ENCODE measurements around the gene PCSK9.
"Not testable (repeated sequence)": the region's sequence is repeated elsewhere in the genome, so short reads cannot be mapped to it uniquely, and the experiment has no call there.

Gene PCSK9

GRCh38 chr1:55010194-55010886 is 29.0 kb upstream of the PCSK9 start:
- peak; percentile 12 for DNase-seq (ENCODE audit: low spot score)

- DNase-seq (ENCODE audit: low spot score), result no peak
Measured at GRCh38 chr1:55010887-55011217, 28.5 kb upstream of the PCSK9 start.

GRCh38 chr1:55012661-55013060 is 26.7 kb upstream of the PCSK9 start:
- no peak for DNase-seq (ENCODE audit: low spot score)

GRCh38 chr1:55015123-55015522 is 24.2 kb upstream of the PCSK9 start:
- DNase-seq (ENCODE audit: low spot score), result no peak

- DNase-seq (ENCODE audit: low spot score), result no peak
Measured at GRCh38 chr1:55015731-55016620, 23.4 kb upstream of the PCSK9 start.

GRCh38 chr1:55018395-55018794 is 21.0 kb upstream of the PCSK9 start:
- DNase-seq (ENCODE audit: low spot score), result no peak

- peak; percentile 95 for DNase-seq (ENCODE audit: low spot score)
Measured at GRCh38 chr1:55021942-55022546, 17.3 kb upstream of the PCSK9 start.

- not testable (repeated sequence) for DNase-seq (ENCODE audit: low spot score)
Measured at GRCh38 chr1:55024163-55024562, 15.2 kb upstream of the PCSK9 start.

- DNase-seq (ENCODE audit: low spot score), result not testable (repeated sequence)
Measured at GRCh38 chr1:55026682-55027081, 12.7 kb upstream of the PCSK9 start.

- DNase-seq (ENCODE audit: low spot score), result not testable (repeated sequence)
Measured at GRCh38 chr1:55031098-55031497, 8.2 kb upstream of the PCSK9 start.

GRCh38 chr1:55033265-55033614 is 6.1 kb upstream of the PCSK9 start:
- no peak for DNase-seq (ENCODE audit: low spot score)

- DNase-seq (ENCODE audit: low spot score), result no peak
Measured at GRCh38 chr1:55034476-55035133, 4.7 kb upstream of the PCSK9 start.

- no peak for DNase-seq (ENCODE audit: low spot score)
Measured at GRCh38 chr1:55035904-55036303, 3.4 kb upstream of the PCSK9 start.

GRCh38 chr1:55037733-55038551 is 1.4 kb upstream of the PCSK9 start:
- no peak for DNase-seq (ENCODE audit: low spot score)

- DNase-seq (ENCODE audit: low spot score), result no peak
Measured at GRCh38 chr1:55038552-55038838, 853 bp upstream of the PCSK9 start.

- DNase-seq (ENCODE audit: low spot score), result no peak
Measured at GRCh38 chr1:55038974-55039341, 390 bp upstream of the PCSK9 start.

- no peak for DNase-seq (ENCODE audit: low spot score)
Measured at GRCh38 chr1:55040083-55040932, 960 bp downstream of the PCSK9 start.

GRCh38 chr1:55040933-55041494 is 1.7 kb downstream of the PCSK9 start:
- DNase-seq (ENCODE audit: low spot score), result no peak

- DNase-seq (ENCODE audit: low spot score), result no peak
Measured at GRCh38 chr1:55041613-55042012, 2.3 kb downstream of the PCSK9 start.

- no peak for DNase-seq (ENCODE audit: low spot score)
Measured at GRCh38 chr1:55043011-55043410, 3.7 kb downstream of the PCSK9 start.

- no peak for DNase-seq (ENCODE audit: low spot score)
Measured at GRCh38 chr1:55043726-55044125, 4.4 kb downstream of the PCSK9 start.

Data from kidney tubule cell (primary cell).